Loucy (cell line): ENCODE results near the gene HSH2D.

Source experiments
- H2AFZ ChIP-seq: fragments of 200-600 bp; sonication (generic); 2 replicates; pipeline ENCODE4 v1.6.0; 2016; ENCODE audit warnings: antibody characterized with exemption, mild to moderate bottlenecking, low read length, moderate library complexity
- H3F3A ChIP-seq: fragments of 200-600 bp; 2 replicates; pipeline ENCODE4 v1.6.0; 2016; ENCODE audit warnings: antibody characterized with exemption, low read depth, mild to moderate bottlenecking
- H3K27me3 ChIP-seq: fragments of 200-600 bp; sonication (generic); 2 replicates; pipeline ENCODE4 v1.6.1; 2014; ENCODE audit warnings: low read length, mild to moderate bottlenecking; ENCODE audit not compliant: insufficient read depth, poor library complexity, severe bottlenecking
- H3K36me3 ChIP-seq: fragments of 200-600 bp; sonication (generic); 2 replicates; pipeline ENCODE4 v1.6.1; 2016; ENCODE audit warnings: low read length; ENCODE audit not compliant: insufficient read depth
- H3K4me1 ChIP-seq: fragments of 200-600 bp; sonication (generic); 2 replicates; pipeline ENCODE4 v1.5.1; 2014; ENCODE audit warnings: low read length, mild to moderate bottlenecking; ENCODE audit not compliant: insufficient read depth, poor library complexity, severe bottlenecking
- H3K4me2 ChIP-seq: fragments of 200-600 bp; sonication (generic); 2 replicates; pipeline ENCODE4 v1.6.0; 2014; ENCODE audit warnings: antibody characterized with exemption, low read length, low read depth, mild to moderate bottlenecking; ENCODE audit not compliant: poor library complexity, severe bottlenecking
- H3K4me3 ChIP-seq: fragments of 200-600 bp; sonication (generic); 2 replicates; pipeline ENCODE4 v1.5.1; 2014; ENCODE audit warnings: low read length, mild to moderate bottlenecking, mixed read lengths; ENCODE audit not compliant: poor library complexity, severe bottlenecking
- H3K79me2 ChIP-seq: fragments of 200-600 bp; sonication (generic); 2 replicates; pipeline ENCODE4 v1.6.1; 2014; ENCODE audit warnings: low read length; ENCODE audit not compliant: insufficient read depth
- H3K9ac ChIP-seq: fragments of 200-600 bp; sonication (generic); 2 replicates; pipeline ENCODE4 v1.6.0; 2014; ENCODE audit warnings: mild to moderate bottlenecking, low read depth, low read length, moderate library complexity; ENCODE audit not compliant: poor library complexity, severe bottlenecking
- H3K9me2 ChIP-seq: fragments of 200-600 bp; sonication (generic); replicated peaks from 2 replicates; pipeline ENCODE4 v1.6.1; 2016; ENCODE audit warnings: low read depth, low read length, mixed read lengths
- H3K9me3 ChIP-seq: fragments of 200-600 bp; sonication (generic); 2 replicates; pipeline ENCODE4 v1.6.1; 2014; ENCODE audit warnings: mild to moderate bottlenecking, antibody characterized with exemption, low read length, low read depth; ENCODE audit not compliant: insufficient read depth
- H4K20me1 ChIP-seq: fragments of 200-600 bp; sonication (generic); 2 replicates; pipeline ENCODE4 v1.6.0; 2014; ENCODE audit warnings: antibody characterized with exemption, low read length, mild to moderate bottlenecking; ENCODE audit not compliant: insufficient read depth, poor library complexity, severe bottlenecking
- EZH2phosphoT487 ChIP-seq: fragments of 200-600 bp; IDR thresholded peaks from 2 replicates; pipeline ENCODE4 v1.6.1; 2018; ENCODE audit warnings: antibody characterized with exemption, mild to moderate bottlenecking, moderate library complexity, borderline replicate concordance
- TF ChIP-seq, protein P1 (sequence below): fragments of 200-600 bp; sonication (generic); conservative IDR thresholded peaks from 2 replicates; pipeline ENCODE4 v1.5.1; 2014; ENCODE audit warnings: mild to moderate bottlenecking, antibody characterized with exemption, low read length

The HSH2D gene

DNA sequence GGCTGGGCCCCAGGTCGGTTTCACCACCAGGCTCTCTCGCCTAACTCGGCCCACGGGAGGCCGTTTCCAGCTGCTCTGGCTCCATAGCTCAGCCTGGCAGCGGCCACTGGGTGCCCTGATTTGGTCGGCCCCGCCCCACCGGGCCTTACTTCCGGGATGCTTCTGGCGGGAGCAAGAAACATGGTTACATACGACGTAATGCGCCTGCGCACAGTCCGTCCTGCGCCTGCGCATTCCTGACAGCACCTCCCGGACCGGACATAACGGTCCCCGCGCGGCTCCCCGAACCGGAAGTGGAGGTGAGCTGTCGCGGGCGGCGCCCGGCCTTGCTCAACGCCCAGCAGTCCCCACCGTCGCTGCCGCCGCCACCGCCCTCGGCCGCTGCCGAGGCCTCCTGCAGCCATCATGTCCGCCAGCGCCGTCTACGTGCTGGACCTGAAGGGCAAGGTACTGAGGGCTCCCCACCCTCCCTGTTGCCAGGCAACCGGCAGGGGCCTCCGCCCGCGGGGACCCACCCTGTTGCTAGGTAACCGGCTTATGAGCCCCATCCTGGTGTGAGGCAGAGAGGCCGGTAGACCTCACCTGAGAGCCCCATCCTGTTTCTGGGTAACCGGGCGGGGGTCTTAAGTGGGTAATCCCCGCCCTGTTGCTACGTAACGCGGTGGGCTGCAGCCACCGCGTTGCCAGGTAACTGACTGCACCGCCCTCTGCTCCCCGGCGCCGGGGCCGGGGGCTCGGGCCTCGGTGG, 54.3 kb downstream of the HSH2D start, which contains the start of gene AP1M1:
AP1M1 (plus strand) TSS at position 290 of the 748 bp plus-strand sequence; CDS start at position 406, 116 bp downstream.
- Histone ChIP-seq H3K27me3 (no peaks in the 10 kb centered on the region), H2AFZ (peak within 1 kb of the TSS; percentile 79), H3K4me3 (peak within 1 kb of the TSS; percentile 82), H3K79me2 (peaks cover 44% of the 10 kb centered on the region), H3K4me1 (peaks cover 26% of the 10 kb centered on the region), H3K36me3 (peaks cover 4% of the 10 kb centered on the region; the same call in 1 of the 2 replicates), H3K4me2 (peak within 1 kb of the TSS; percentile 94), H3K9me2 (no peaks in the 10 kb centered on the region), H4K20me1 (peaks cover 17% of the 10 kb centered on the region), H3K9me3 (no peaks in the 10 kb centered on the region), H3F3A (no peaks in the 10 kb centered on the region), H3K9ac (peak within 1 kb of the TSS; percentile 87)
- no peak for TF ChIP-seq EZH2phosphoT487
- TF ChIP-seq, protein P1, sequence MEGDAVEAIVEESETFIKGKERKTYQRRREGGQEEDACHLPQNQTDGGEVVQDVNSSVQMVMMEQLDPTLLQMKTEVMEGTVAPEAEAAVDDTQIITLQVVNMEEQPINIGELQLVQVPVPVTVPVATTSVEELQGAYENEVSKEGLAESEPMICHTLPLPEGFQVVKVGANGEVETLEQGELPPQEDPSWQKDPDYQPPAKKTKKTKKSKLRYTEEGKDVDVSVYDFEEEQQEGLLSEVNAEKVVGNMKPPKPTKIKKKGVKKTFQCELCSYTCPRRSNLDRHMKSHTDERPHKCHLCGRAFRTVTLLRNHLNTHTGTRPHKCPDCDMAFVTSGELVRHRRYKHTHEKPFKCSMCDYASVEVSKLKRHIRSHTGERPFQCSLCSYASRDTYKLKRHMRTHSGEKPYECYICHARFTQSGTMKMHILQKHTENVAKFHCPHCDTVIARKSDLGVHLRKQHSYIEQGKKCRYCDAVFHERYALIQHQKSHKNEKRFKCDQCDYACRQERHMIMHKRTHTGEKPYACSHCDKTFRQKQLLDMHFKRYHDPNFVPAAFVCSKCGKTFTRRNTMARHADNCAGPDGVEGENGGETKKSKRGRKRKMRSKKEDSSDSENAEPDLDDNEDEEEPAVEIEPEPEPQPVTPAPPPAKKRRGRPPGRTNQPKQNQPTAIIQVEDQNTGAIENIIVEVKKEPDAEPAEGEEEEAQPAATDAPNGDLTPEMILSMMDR, result no peak

DNA sequence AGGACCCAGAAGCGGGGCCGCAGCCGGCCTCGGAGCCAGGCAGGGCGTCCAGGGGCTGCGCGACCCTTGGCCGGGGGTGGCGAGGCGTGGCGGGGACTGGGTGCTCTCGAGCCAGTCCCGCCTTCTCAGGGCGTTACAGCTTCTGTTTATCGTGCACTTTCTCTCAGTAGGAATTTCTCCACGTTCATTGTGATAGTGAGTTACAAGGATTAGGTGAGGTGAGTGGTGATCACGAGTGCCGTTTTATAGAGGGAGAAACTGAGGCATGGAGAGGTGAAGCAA, 54.8 kb downstream of the HSH2D start:
- peak overlapping the region; percentile 94 for H3K4me2 ChIP-seq
- no peaks in the 10 kb centered on the region for H3F3A ChIP-seq
- peaks cover 26% of the 10 kb centered on the region for H3K4me1 ChIP-seq
- peak overlapping the region; percentile 82 for H3K4me3 ChIP-seq
- H3K27me3 ChIP-seq, result no peaks in the 10 kb centered on the region
- peaks cover 4% of the 10 kb centered on the region; the same call in 1 of the 2 replicates for H3K36me3 ChIP-seq
- peak overlapping the region; percentile 87 for H3K9ac ChIP-seq
- H4K20me1 ChIP-seq, result peaks cover 17% of the 10 kb centered on the region
- H3K9me3 ChIP-seq, result no peaks in the 10 kb centered on the region
- H3K9me2 ChIP-seq, result no peaks in the 10 kb centered on the region
- peak overlapping the region; percentile 49; the same call in 1 of the 2 replicates for H2AFZ ChIP-seq
- TF ChIP-seq EZH2phosphoT487, result no peak
- TF ChIP-seq, protein P1, result no peak
- H3K79me2 ChIP-seq, result peaks cover 49% of the 10 kb centered on the region

DNA sequence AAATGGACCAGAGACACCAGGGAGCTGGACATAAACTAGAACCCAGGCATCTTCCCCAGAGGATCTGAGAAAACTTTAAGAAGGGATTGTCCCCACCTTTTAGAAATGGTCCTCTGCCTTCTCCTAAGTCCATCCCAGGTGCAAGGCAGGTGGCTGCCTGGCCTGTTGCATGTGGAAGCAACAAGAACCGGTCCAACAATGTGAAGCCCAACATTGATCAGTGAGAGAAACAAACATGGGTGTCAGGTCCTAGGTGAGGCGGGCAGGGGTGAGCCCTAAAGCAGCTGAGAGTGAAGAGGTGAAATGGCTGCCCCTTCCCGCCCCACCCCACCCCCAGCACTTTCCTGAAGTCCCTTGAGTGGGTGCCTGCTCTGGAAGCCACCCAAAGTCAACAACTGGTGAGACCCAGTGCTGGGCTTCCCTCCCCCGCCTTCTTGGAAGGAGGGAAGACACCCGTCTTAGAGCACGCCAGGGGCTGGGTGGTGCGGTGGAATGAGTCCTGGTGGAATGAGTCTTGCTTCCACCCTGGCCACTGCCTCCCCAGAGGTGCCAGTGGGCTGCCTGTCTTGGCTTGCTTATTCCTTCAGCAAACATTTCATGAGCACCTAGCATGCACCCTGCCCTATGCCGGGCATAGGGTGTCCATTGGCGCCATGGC, 55.9 kb downstream of the HSH2D start:
- H3K9me3 ChIP-seq, result no peaks in the 10 kb centered on the region
- H3K9ac ChIP-seq, result peak overlapping the region; percentile 87
- no peaks in the 10 kb centered on the region for H3K27me3 ChIP-seq
- H4K20me1 ChIP-seq, result peaks cover 17% of the 10 kb centered on the region
- no peaks in the 10 kb centered on the region for H3F3A ChIP-seq
- H3K4me2 ChIP-seq, result peak overlapping the region; percentile 94
- TF ChIP-seq, protein P1, result no peak
- no peak overlapping the region for H2AFZ ChIP-seq
- no peaks in the 10 kb centered on the region for H3K9me2 ChIP-seq
- H3K4me1 ChIP-seq, result peaks cover 26% of the 10 kb centered on the region
- H3K4me3 ChIP-seq, result peak overlapping the region; percentile 82
- peaks cover 4% of the 10 kb centered on the region; the same call in 1 of the 2 replicates for H3K36me3 ChIP-seq
- H3K79me2 ChIP-seq, result peaks cover 53% of the 10 kb centered on the region
